CD1c-positive myeloid dendritic cell (primary cell): ENCODE results near the gene LCN1.

Experiments used
- DNase-seq: peaks from one replicate; pipeline ENCODE4 v3.0.0-alpha.2; 2016; ENCODE audit errors: extremely low spot score

Gene LCN1

GRCh38 chr9:135567311-135567710, 46.1 kb downstream of the LCN1 start:
- DNase-seq: no peak

- DNase-seq: no peak
Observed at GRCh38 chr9:135568026-135568425, 46.8 kb downstream of the LCN1 start.

- no peak for DNase-seq
Observed at GRCh38 chr9:135570456-135570855, 49.2 kb downstream of the LCN1 start.

- DNase-seq: no peak
Observed at GRCh38 chr9:135572233-135572632, 51.0 kb downstream of the LCN1 start.

GRCh38 chr9:135573124-135573523, 51.9 kb downstream of the LCN1 start:
- no peak for DNase-seq

- no peak for DNase-seq
Observed at GRCh38 chr9:135574331-135574730, 53.1 kb downstream of the LCN1 start.

GRCh38 chr9:135574943-135575342, 53.7 kb downstream of the LCN1 start:
- DNase-seq: no peak
